Measurements from ENCODE around the gene DRAXIN.

Gene DRAXIN, protein sequence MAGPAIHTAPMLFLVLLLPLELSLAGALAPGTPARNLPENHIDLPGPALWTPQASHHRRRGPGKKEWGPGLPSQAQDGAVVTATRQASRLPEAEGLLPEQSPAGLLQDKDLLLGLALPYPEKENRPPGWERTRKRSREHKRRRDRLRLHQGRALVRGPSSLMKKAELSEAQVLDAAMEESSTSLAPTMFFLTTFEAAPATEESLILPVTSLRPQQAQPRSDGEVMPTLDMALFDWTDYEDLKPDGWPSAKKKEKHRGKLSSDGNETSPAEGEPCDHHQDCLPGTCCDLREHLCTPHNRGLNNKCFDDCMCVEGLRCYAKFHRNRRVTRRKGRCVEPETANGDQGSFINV

GRCh38 chr1:11691302-11691914, at the start of gene DRAXIN:
Gene DRAXIN, plus strand, starts transcription at chr1:11691710. Its CDS starts 14,549 bp downstream, at chr1:11706259.
- no peak for DNase-seq

- DNase-seq = no peak
Observed at GRCh38 chr1:11641776-11642305, 49.7 kb upstream of the DRAXIN start.

DNA sequence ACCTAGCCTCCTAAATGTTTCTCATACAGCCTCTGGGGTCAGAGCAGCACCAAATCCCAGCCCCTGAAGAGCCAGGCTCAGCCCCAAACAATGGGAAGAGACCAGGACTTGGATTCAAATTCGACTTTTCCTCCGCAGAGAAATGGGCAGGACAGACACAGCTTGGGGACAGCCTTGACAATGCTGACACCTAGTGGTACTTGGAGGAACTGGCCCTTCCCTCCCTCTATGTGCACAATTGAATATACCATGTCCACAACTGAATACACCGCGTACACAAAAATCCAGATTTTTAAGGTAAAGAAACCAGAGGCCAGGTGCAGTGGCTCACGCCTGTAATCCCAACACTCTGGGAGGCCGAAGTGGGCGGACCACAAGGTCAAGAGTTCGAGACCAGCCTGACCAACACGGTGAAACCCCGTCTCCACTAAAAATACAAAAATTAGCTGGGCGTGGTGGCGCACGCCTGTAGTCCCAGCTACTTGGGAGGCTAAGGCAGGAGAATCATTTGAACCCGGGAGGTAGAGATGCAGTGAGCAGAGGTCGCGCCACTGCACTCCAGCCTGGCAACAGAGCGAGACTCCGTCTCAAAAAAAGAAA, 49.0 kb upstream of the DRAXIN start:
- peak in 11 of 14 donors; percentile 10 to 56 (median 19) for DNase-seq

DNA sequence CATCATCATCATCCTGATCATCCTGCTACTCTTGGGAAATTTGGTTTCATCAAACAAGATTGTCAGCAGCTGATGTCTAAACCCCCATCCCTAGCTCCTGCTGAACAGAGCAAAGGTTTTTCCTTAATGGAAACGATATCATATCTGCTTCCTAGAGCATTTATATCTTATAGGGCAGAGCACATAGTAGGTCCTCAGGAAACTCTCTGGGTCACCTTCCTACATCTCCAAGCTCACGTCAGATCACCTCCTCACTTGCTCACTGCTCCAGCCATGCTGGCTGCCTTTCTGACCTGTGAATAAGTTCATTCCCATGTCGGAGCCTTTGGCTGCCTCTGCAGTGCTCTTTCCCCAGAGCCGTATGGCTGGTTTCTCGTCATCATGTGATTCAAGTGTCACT, 47.7 kb upstream of the DRAXIN start:
- DNase-seq = no peak

- DNase-seq = no peak
Observed at GRCh38 chr1:11645270-11645669, 46.2 kb upstream of the DRAXIN start.

GRCh38 chr1:11645670-11646265, 45.7 kb upstream of the DRAXIN start:
- DNase-seq = peak in 12 of 14 donors; percentile 9 to 73 (median 55)

DNA sequence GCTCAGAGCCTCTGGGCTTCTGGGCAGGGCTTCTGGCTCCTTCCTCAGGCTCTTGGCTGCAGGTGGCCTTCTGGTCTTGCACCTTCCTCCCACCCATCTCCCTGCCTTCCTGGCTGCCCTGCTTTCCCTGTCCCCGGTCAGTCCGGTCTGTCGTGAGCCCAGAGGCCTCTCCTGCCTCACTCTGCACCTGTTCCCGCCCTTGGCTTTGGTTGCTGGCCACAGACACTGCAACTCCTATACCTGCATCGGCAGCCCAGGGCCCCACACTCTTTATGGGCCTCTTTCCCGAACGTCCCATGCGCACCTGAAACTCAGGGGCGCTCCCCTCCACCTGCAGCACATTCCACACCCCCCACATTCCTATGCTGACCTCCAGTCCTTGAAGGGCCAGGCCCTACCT, 45.2 kb upstream of the DRAXIN start:
- DNase-seq = peak in 1 of 14 donors; percentile 13

DNA sequence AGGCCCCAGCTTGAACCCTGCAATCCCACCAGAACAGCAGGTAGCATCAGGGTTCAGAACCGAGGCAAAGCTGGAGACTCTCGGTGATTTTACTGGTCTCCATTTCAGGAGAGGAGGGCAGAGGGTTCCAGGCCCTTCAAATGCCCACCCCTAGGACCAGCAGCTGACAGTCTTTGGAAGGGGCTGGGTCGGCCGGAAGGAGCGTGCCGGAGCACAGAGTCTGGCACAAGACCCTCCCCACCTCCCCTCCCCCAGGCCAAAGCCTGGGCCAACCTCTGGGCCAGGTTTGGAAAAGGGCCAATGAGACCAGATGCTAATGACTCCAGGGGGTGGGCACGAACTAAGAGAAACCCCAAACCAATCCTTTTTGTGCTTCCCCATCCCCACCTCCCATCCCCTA, 44.2 kb upstream of the DRAXIN start:
- no peak for DNase-seq

DNA sequence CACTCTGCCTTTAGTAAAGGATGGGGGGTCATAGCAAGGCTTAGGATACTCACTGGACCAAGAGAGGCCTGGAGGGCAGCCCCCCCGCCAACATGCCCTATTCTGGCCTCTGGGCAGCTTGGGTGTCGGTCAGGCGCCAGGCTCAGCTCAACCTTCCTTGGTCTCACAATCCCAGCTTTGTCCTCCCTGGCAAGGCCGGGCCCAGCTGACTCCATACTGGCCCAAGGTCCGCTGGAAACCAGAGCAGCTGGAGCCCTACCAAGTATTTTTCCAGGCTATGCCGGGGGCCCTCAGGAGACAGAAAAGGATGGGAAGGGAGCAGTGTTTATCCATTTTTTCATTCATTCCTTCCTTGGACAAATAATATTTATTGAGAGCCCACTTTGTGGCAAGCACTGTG, 43.5 kb upstream of the DRAXIN start:
- DNase-seq = peak in 13 of 14 donors; percentile 45 to 95 (median 86)

DNA sequence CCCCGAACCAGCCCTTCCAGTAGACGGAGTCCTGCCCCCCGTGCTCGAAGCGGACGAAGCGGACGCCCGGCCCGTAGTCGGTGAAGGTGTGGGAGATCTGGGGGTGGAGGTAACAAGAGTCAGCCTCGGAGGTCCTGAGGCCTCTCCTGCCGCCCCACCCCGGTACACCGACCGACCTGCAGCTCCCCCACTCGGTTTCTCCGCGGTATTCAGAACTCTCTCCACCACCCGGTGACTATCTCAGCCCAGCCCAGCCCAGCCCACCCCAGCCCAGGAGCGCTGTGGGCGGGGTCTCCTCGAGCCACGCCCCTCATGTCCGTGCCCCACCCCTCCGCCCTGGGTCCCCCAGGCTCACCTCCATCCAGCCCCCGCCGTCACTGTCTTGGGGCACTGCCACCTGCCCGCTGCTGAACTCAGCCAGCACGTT, 42.8 kb upstream of the DRAXIN start:
- peak in 7 of 14 donors; percentile 18 to 68 (median 44) for DNase-seq

DNA sequence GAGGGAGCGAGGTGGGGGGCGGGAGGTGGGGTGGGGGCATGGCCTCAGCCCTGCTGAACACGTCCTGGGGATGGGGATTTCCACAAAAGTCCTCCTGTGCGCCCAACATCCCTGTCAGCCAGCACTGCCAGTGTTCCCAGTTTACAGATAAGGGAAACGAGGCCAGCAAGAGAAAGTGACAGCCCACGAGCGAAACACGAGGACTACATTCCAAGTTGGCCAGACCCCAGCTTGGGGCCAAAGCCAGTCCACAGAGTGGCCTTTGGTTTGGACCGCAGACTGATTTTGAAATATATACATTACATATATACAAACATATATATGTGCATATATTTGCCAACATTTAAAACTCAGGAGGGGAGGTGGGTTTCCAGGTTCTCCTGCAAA, 42.3 kb upstream of the DRAXIN start:
- DNase-seq = no peak

DNA sequence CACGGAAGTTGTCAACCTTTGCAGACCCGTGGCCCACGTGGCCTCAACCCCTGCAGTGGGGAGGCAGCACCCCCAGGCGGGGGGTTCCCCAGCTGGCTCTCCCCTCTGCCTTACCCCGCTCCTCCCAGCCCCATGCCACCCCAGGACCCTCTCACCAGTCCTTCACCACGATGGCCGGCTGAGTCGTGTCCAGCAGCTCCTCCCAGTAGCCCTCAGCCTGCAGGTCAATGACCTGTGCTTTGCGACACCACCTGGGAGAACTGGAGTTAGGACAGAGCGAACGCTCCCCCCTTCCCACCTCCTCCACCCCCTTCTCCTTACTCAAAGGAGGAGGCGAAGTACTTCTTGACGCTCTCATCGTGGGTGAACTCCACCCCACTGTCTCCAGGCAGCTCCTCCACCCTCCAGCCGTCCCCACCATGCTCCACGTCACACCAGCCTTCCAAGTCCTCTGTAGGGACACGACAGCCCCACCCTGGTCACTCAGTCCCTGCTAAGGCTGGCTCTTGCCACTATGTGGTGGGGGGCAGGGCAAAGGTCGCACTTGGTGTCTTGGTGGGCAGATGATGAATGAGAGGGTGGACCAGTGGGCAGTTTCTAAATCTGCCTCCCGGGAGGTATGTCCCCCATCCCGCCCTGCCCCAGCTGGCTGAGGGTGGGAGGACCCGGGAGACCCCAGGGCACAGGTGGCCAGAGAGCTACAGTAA, 41.7 kb upstream of the DRAXIN start:
- DNase-seq = peak in 1 of 14 donors; percentile 37

DNA sequence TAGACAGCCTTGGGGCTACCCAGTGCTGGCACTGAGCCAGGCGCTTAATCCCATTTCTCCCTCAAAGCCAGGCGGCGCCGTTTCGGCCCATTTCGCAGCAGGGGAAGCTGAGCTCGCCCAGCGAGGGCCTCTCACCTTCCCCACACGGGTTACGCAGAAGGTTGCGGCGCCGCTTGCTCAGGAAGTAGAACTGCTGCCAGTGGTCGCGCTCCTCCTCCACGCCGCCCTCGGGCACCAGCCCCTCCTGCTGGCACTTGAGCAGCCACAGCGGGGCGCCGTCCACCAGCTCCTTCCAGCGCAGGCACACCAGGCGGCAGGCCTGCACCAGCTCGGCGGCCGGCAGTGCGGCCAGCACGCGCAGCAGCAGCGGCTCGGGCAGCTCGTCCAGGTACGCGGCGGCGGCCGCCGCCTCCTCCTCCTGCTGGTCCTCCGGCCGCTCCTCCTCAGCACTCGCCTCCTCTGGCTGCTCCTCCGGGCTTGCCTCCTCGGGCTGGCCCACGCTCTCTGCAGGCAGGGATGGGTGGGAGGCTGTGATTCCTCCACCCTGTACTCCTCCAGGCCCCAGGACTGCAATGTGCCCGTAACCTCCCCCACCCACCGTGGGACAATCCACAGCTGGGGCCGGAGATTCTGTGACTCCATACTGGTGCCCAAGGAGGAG, 41.0 kb upstream of the DRAXIN start:
- DNase-seq = peak in 12 of 14 donors; percentile 10 to 77 (median 46)

GRCh38 chr1:11651017-11651416, 40.5 kb upstream of the DRAXIN start:
- DNase-seq = no peak

- no peak for DNase-seq
Observed at GRCh38 chr1:11652203-11652780, 39.2 kb upstream of the DRAXIN start.

- peak in 5 of 14 donors; percentile 11 to 61 (median 22) for DNase-seq
Observed at GRCh38 chr1:11653101-11653860, 38.2 kb upstream of the DRAXIN start.

GRCh38 chr1:11653861-11654136, 37.7 kb upstream of the DRAXIN start:
- DNase-seq = no peak

GRCh38 chr1:11654137-11654938, 37.2 kb upstream of the DRAXIN start, which contains the start of the genes FBXO2 and FBXO44:
Gene FBXO2, minus strand, starts transcription at chr1:11654429. Its CDS starts 89 bp downstream, at chr1:11654340.
Gene FBXO44, plus strand, starts transcription at chr1:11654877. Its CDS starts 959 bp downstream, at chr1:11655836.
- peak in 12 of 14 donors; percentile 12 to 79 (median 40) for DNase-seq
